PC-3 (cell line): ENCODE results near the gene RBM10.

Experiments
- CTCF ChIP-seq: fragments of 300-600 bp; sonication (generic); conservative IDR thresholded peaks from 2 replicates; pipeline ENCODE4 v1.5.1; 2017; ENCODE audit warnings: antibody characterized with exemption, low read depth, mild to moderate bottlenecking, low read length
- EZH2 ChIP-seq: fragments of 300-600 bp; sonication (generic); IDR thresholded peaks from one replicate; pipeline ENCODE4 v1.6.1; 2017; ENCODE audit warnings: antibody characterized with exemption, mild to moderate bottlenecking, low read length; ENCODE audit not compliant: unreplicated experiment

GRCh38 chrX:47232803-47233332 is 87.8 kb downstream of the RBM10 start, which contains the start of gene USP11:
- TF ChIP-seq CTCF (no peak), EZH2 (no peak)
